ENCODE results near the gene CELSR1.

The CELSR1 gene

GRCh38 chr22:46360097-46360496 lies 177.3 kb downstream of the CELSR1 start:
- no peak for DNase-seq

GRCh38 chr22:46359362-46359761 lies 178.1 kb downstream of the CELSR1 start:
- DNase-seq = no peak

GRCh38 chr22:46358766-46359165 lies 178.7 kb downstream of the CELSR1 start:
- no peak for DNase-seq

- no peak for DNase-seq
Observed at GRCh38 chr22:46357711-46358520, 179.5 kb downstream of the CELSR1 start.

GRCh38 chr22:46356496-46357480 lies 180.6 kb downstream of the CELSR1 start:
- DNase-seq = no peak

- DNase-seq = no peak
Observed at GRCh38 chr22:46355996-46356471, 181.4 kb downstream of the CELSR1 start.

- peak; percentile 71 for DNase-seq
Observed at GRCh38 chr22:46355369-46355995, 181.9 kb downstream of the CELSR1 start.

GRCh38 chr22:46354993-46355305 lies 182.5 kb downstream of the CELSR1 start:
- no peak for DNase-seq

- no peak for DNase-seq
Observed at GRCh38 chr22:46354176-46354992, 183.0 kb downstream of the CELSR1 start.

GRCh38 chr22:46353483-46354105 lies 183.8 kb downstream of the CELSR1 start:
- no peak for DNase-seq

- no peak for DNase-seq
Observed at GRCh38 chr22:46352691-46353386, 184.6 kb downstream of the CELSR1 start.

GRCh38 chr22:46352276-46352675 lies 185.1 kb downstream of the CELSR1 start:
- no peak for DNase-seq

- no peak for DNase-seq
Observed at GRCh38 chr22:46351767-46352166, 185.7 kb downstream of the CELSR1 start.

- DNase-seq = no peak
Observed at GRCh38 chr22:46351131-46351735, 186.2 kb downstream of the CELSR1 start.

- peak; percentile 25 for DNase-seq
Observed at GRCh38 chr22:46350646-46351045, 186.8 kb downstream of the CELSR1 start.

GRCh38 chr22:46350121-46350520 lies 187.3 kb downstream of the CELSR1 start:
- no peak for DNase-seq

- DNase-seq = no peak
Observed at GRCh38 chr22:46349681-46350080, 187.7 kb downstream of the CELSR1 start.

GRCh38 chr22:46349238-46349637 lies 188.2 kb downstream of the CELSR1 start:
- peak; percentile 8 for DNase-seq

GRCh38 chr22:46348099-46348695 lies 189.2 kb downstream of the CELSR1 start:
- peak; percentile 7 for DNase-seq

GRCh38 chr22:46347646-46348045 lies 189.8 kb downstream of the CELSR1 start:
- DNase-seq = no peak
